ENCODE data around the gene CRYBG3.

The CRYBG3 gene

GRCh38 chr3:97822359-97822775, 556 bp downstream of the CRYBG3 start:
- no peak for TF ChIP-seq CTCF (IDR thresholded peaks at IDR 0.05; ENCODE audit: control insufficient read depth, insufficient read depth, low read depth, low read length, missing control alignments)
- no peak for DNase-seq (ENCODE audit: low read depth)
- H3K4me3 ChIP-seq (ENCODE audit: control insufficient read depth, low read depth, low read length) = peak overlapping the region; percentile 83

GRCh38 chr3:97823046-97824004, 1.5 kb downstream of the CRYBG3 start:
- H3K4me3 ChIP-seq (ENCODE audit: control insufficient read depth, low read depth, low read length) = peak overlapping the region; percentile 83
- DNase-seq (ENCODE audit: low read depth) = no peak
- TF ChIP-seq CTCF (IDR thresholded peaks at IDR 0.05; ENCODE audit: control insufficient read depth, insufficient read depth, low read depth, low read length, missing control alignments) = no peak

- H3K4me3 ChIP-seq (ENCODE audit: control insufficient read depth, low read depth, low read length) = no peak overlapping the region
- DNase-seq (ENCODE audit: low read depth) = no peak
- TF ChIP-seq CTCF (IDR thresholded peaks at IDR 0.05; ENCODE audit: control insufficient read depth, insufficient read depth, low read depth, low read length, missing control alignments) = no peak
Measured at GRCh38 chr3:97825101-97825500, 3.3 kb downstream of the CRYBG3 start.

- no peak overlapping the region for H3K4me3 ChIP-seq (ENCODE audit: control insufficient read depth, low read depth, low read length)
- TF ChIP-seq CTCF (IDR thresholded peaks at IDR 0.05; ENCODE audit: control insufficient read depth, insufficient read depth, low read depth, low read length, missing control alignments) = no peak
- no peak for DNase-seq (ENCODE audit: low read depth)
Measured at GRCh38 chr3:97827741-97828471, 6.1 kb downstream of the CRYBG3 start.

GRCh38 chr3:97829198-97829597, 7.4 kb downstream of the CRYBG3 start:
- TF ChIP-seq CTCF (IDR thresholded peaks at IDR 0.05; ENCODE audit: control insufficient read depth, insufficient read depth, low read depth, low read length, missing control alignments) = no peak
- no peak overlapping the region for H3K4me3 ChIP-seq (ENCODE audit: control insufficient read depth, low read depth, low read length)
- no peak for DNase-seq (ENCODE audit: low read depth)

- no peak for TF ChIP-seq CTCF (IDR thresholded peaks at IDR 0.05; ENCODE audit: control insufficient read depth, insufficient read depth, low read depth, low read length, missing control alignments)
- no peak overlapping the region for H3K4me3 ChIP-seq (ENCODE audit: control insufficient read depth, low read depth, low read length)
- no peak for DNase-seq (ENCODE audit: low read depth)
Measured at GRCh38 chr3:97830638-97831037, 8.8 kb downstream of the CRYBG3 start.
